OCI-LY7 (cell line): ENCODE measurements around the gene EML3. TPM values are rescaled to one million over a fixed set of nuclear protein-coding genes. Genes with fewer than 3 reads are reported as not detected.
A peak's percentile ranks its signal among the peaks of the same experiment; 100 is the strongest.

Source experiments
- BruUV-seq: library from RNA; stranded (reverse); fragments of 400-500 nt; replicated peaks from 2 replicates; lab custom pipeline; 2021; lab: Mats Ljungman, UMichigan
- CTCF ChIA-PET: fragments of 300-600 bp; sonication (Branson Sonifier 250); formaldehyde crosslinking; loops from one replicate; lab custom pipeline; 2022; ENCODE audit warnings: antibody characterized with exemption; ENCODE audit not compliant: unreplicated experiment; lab: Charles Lee
- POLR2A ChIA-PET: fragments of 300-600 bp; sonication (Branson Sonifier 250); formaldehyde crosslinking; loops from one replicate; lab custom pipeline; 2022; ENCODE audit warnings: antibody characterized with exemption; lab: Charles Lee
- DNase-seq: peaks from one replicate; pipeline ENCODE4 v3.0.0-alpha.2; 2015; ENCODE audit warnings: low spot score
- H2AFZ ChIP-seq: fragments of 200-600 bp; sonication (generic), shearing (Covaris generic); 2 replicates; pipeline ENCODE4 v1.6.1; 2014; ENCODE audit warnings: mild to moderate bottlenecking, antibody characterized with exemption, low read length, moderate library complexity
- H3K27ac ChIP-seq: fragments of 200-600 bp; sonication (generic); 2 replicates; pipeline ENCODE4 v1.5.1; 2014; ENCODE audit warnings: mixed run types, low read depth, mild to moderate bottlenecking, moderate library complexity, low read length, inconsistent platforms; ENCODE audit not compliant: poor library complexity, severe bottlenecking
- H3K36me3 ChIP-seq: fragments of 200-600 bp; sonication (generic); 2 replicates; pipeline ENCODE4 v1.6.1; 2014; ENCODE audit warnings: mild to moderate bottlenecking, antibody characterized with exemption, low read length, moderate library complexity, mixed read lengths; ENCODE audit not compliant: insufficient read depth
- H3K4me1 ChIP-seq: fragments of 200-600 bp; sonication (generic); 2 replicates; pipeline ENCODE4 v1.5.1; 2014; ENCODE audit warnings: mild to moderate bottlenecking, low read length; ENCODE audit not compliant: insufficient read depth, poor library complexity, severe bottlenecking
- H3K4me2 ChIP-seq: fragments of 200-600 bp; sonication (generic); 2 replicates; pipeline ENCODE4 v1.6.1; 2014; ENCODE audit warnings: mild to moderate bottlenecking, low read length
- H3K4me3 ChIP-seq: fragments of 200-600 bp; sonication (generic); 2 replicates; pipeline ENCODE4 v1.5.1; 2014; ENCODE audit warnings: mild to moderate bottlenecking, low read depth, low read length; ENCODE audit not compliant: poor library complexity, severe bottlenecking
- H3K79me2 ChIP-seq: fragments of 200-600 bp; sonication (generic); 2 replicates; pipeline ENCODE4 v1.6.1; 2016; ENCODE audit warnings: low read depth, mild to moderate bottlenecking, low read length, moderate library complexity, mixed read lengths; ENCODE audit not compliant: insufficient read depth
- H3K9me2 ChIP-seq: fragments of 200-600 bp; sonication (generic); 2 replicates; pipeline ENCODE4 v1.6.1; 2016; ENCODE audit warnings: mild to moderate bottlenecking, low read length, mixed read lengths; ENCODE audit not compliant: insufficient read depth
- H3K9me3 ChIP-seq: fragments of 200-600 bp; sonication (generic); 2 replicates; pipeline ENCODE4 v1.6.1; 2014; ENCODE audit warnings: mild to moderate bottlenecking, mixed run types, low read length, mixed read lengths
- H4K20me1 ChIP-seq: fragments of 200-600 bp; sonication (generic); 2 replicates; pipeline ENCODE4 v1.6.1; 2014; ENCODE audit warnings: mild to moderate bottlenecking, antibody characterized with exemption, low read length, moderate library complexity, mixed read lengths; ENCODE audit not compliant: insufficient read depth
- EZH2phosphoT487 ChIP-seq: fragments of 200-600 bp; sonication (generic); IDR thresholded peaks from 2 replicates; pipeline ENCODE4 v1.6.1; 2018; ENCODE audit warnings: low read depth, borderline replicate concordance, mild to moderate bottlenecking, mixed run types, antibody characterized with exemption, low read length, moderate library complexity, mixed read lengths
- intact Hi-C: fragments of 100-400 bp; cut with micrococcal nuclease; formaldehyde crosslinking; loops from one replicate; pipeline ENCODE4 v1.10.0; 2022; ENCODE audit not compliant: unreplicated experiment
- total RNA-seq, 2 experiments: library from RNA; depleted of rRNA in 1 of 2; stranded (reverse); fragments of >200 nt in 1 of 2; shearing (Covaris generic) in 1 of 2; gene quantifications; 2 replicates each; pipeline ENCODE4 v1.2.3, GENCODE V29; 2014 to 2022
- TF ChIP-seq, protein P1 (sequence below): fragments of 200-600 bp; sonication (generic); conservative IDR thresholded peaks from 2 replicates; pipeline ENCODE4 v1.5.1; 2014; ENCODE audit warnings: mild to moderate bottlenecking, antibody characterized with exemption, low read length, moderate library complexity, mixed read lengths

Gene EML3
- total RNA-seq, 2 experiments from 2014 or later: 52.8 to 81.6 TPM

GRCh38 chr11:62595124-62595523 lies 17.5 kb downstream of the EML3 start:
- TF ChIP-seq, protein P1, sequence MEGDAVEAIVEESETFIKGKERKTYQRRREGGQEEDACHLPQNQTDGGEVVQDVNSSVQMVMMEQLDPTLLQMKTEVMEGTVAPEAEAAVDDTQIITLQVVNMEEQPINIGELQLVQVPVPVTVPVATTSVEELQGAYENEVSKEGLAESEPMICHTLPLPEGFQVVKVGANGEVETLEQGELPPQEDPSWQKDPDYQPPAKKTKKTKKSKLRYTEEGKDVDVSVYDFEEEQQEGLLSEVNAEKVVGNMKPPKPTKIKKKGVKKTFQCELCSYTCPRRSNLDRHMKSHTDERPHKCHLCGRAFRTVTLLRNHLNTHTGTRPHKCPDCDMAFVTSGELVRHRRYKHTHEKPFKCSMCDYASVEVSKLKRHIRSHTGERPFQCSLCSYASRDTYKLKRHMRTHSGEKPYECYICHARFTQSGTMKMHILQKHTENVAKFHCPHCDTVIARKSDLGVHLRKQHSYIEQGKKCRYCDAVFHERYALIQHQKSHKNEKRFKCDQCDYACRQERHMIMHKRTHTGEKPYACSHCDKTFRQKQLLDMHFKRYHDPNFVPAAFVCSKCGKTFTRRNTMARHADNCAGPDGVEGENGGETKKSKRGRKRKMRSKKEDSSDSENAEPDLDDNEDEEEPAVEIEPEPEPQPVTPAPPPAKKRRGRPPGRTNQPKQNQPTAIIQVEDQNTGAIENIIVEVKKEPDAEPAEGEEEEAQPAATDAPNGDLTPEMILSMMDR: no peak
- TF ChIP-seq EZH2phosphoT487: no peak
- Histone ChIP-seq H3K36me3 (peaks cover 76% of the 10 kb centered on the region), H2AFZ (no peak overlapping the region), H3K27ac (no peak overlapping the region), H3K4me2 (no peak overlapping the region), H3K4me3 (no peak overlapping the region), H4K20me1 (peaks cover 9% of the 10 kb centered on the region; the same call in 1 of the 2 replicates), H3K9me3 (no peaks in the 10 kb centered on the region), H3K79me2 (peaks cover 35% of the 10 kb centered on the region), H3K9me2 (no peaks in the 10 kb centered on the region), H3K4me1 (peaks cover 41% of the 10 kb centered on the region)
- intact Hi-C loops: loop anchor here (10.0 kb wide), 2 partner anchors 130 to 240 kb away; partner anchors contain the start of genes HNRNPUL2, STX5, TEX54 and TTC9C
- CTCF ChIA-PET: no interaction called here
- BruUV-seq: no TSS peak
- POLR2A ChIA-PET: interaction anchor here (0.6 kb wide), 1 partner anchor 1706 kb away, joined by 4 read pairs; no protein-coding TSS in a partner anchor
- no peak for DNase-seq

DNA sequence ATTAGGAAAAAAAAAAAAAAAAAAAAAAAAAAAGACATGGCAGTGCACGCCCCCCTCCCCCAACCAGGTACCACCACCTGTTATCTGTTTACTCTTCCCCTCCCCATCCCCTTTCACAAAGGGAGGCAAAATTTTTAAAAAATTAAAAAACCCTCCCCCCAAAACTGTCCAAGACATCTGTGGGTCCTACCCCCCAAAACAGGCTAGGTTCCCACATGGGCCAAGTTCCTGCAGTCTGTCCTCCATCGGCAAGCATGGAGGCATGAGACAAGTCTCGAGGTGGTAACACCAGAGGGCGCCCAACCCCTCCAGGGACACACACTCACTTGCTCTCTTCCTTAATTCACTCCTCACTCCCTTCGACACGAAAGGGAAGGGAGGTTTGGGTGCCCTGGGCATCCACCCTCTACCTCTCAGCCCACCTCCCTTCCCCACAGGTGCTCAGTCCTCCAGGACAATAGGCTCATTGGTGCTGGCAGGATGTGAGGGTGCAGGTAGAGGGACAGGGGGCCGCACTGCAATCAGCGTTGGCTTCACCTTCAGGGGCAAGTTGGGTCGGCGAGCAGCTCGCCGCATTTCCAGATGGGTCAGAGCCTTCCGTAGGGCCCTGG lies 19.0 kb downstream of the EML3 start:
- H3K4me1 ChIP-seq: peaks cover 36% of the 10 kb centered on the region
- peaks cover 69% of the 10 kb centered on the region for H3K36me3 ChIP-seq
- ChIA-PET POLR2A (interaction anchor here (1.3 to 3.3 kb wide), 5 partner anchors 7 to 71 kb away, joined by 3 to 37 read pairs (median 30); partner anchors contain the start of genes B3GAT3, C11orf98, CSKMT and EEF1G), CTCF (no interaction called here)
- BruUV-seq: no TSS peak
- intact Hi-C loops: loop anchor here (5.0 to 10.0 kb wide), 3 partner anchors 74 to 241 kb away; partner anchors contain the start of genes C11orf98, CSKMT, HNRNPUL2 and STX5
- no peak overlapping the region for H3K4me3 ChIP-seq
- no peaks in the 10 kb centered on the region for H3K9me2 ChIP-seq
- H3K4me2 ChIP-seq: no peak overlapping the region; the same call in 1 of the 2 replicates
- peaks cover 34% of the 10 kb centered on the region for H3K79me2 ChIP-seq
- no peak overlapping the region for H3K27ac ChIP-seq
- DNase-seq: peak; percentile 73
- peaks cover 4% of the 10 kb centered on the region; the same call in 1 of the 2 replicates for H4K20me1 ChIP-seq
- H2AFZ ChIP-seq: no peak overlapping the region
- no peaks in the 10 kb centered on the region for H3K9me3 ChIP-seq
- TF ChIP-seq EZH2phosphoT487: no peak
- TF ChIP-seq, protein P1: peak; percentile 83
